ENCODE results near the gene ACE. TPM values are rescaled to one million over a fixed set of nuclear protein-coding genes. Genes with fewer than 3 reads are reported as not detected.

The ACE gene
- total RNA-seq, 2 donors from 2014 or later: 11.6 to 21.5 TPM

DNA sequence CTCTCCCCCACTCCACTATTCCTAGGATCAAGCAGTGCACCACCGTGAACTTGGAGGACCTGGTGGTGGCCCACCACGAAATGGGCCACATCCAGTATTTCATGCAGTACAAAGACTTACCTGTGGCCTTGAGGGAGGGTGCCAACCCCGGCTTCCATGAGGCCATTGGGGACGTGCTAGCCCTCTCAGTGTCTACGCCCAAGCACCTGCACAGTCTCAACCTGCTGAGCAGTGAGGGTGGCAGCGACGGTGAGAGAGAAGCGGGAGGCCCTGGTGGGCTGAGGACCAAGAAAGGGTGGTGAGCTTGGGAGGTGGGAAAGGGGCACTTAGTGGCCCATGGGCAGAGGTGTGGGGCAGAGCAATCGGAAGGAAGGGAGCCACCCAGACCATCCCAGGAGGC is 16.6 kb downstream of the ACE start:
- no peaks in the 10 kb centered on the region for H3K4me1 Mint-ChIP-seq
- DNase-seq (no peak), ATAC-seq (no peak)
- H3K4me3 Mint-ChIP-seq: no peak overlapping the region
- H3K27ac Mint-ChIP-seq: no peak overlapping the region
- H3K9me3 ChIP-seq (ENCODE audit: control insufficient read depth, low read length, poor library complexity, severe bottlenecking): no peaks in the 10 kb centered on the region
- no peaks in the 10 kb centered on the region for H3K27me3 Mint-ChIP-seq
- no peaks in the 10 kb centered on the region for H3K36me3 Mint-ChIP-seq (ENCODE audit: low read depth)

GRCh38 chr17:63494300-63494928 is 17.6 kb downstream of the ACE start:
- H3K36me3 Mint-ChIP-seq (ENCODE audit: low read depth): no peaks in the 10 kb centered on the region
- H3K27me3 Mint-ChIP-seq: no peaks in the 10 kb centered on the region
- H3K4me1 Mint-ChIP-seq: no peaks in the 10 kb centered on the region
- no peak for ATAC-seq
- no peaks in the 10 kb centered on the region for H3K9me3 ChIP-seq (ENCODE audit: control insufficient read depth, low read length, poor library complexity, severe bottlenecking)
- no peak for DNase-seq
- H3K27ac Mint-ChIP-seq: no peak overlapping the region
- no peak overlapping the region for H3K4me3 Mint-ChIP-seq

DNA sequence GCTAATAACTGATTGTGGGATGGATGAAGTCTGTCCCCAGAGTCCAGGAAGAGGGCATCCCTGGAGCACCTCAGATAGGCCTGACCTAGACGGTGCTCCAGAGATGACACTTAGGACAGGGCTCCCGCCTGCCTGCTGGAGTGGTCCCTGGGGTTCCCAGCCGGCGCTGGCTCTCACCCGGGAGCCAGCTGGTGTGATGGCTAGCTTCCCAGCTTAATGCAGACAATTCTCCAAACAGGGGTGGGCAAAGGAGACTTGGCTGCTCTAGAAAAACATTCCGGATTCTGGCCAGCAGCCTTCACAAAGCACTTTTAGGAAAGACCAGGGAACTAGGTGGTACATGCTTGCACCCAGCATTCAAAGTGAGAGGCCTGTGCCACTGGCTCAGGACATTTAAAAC is 18.6 kb downstream of the ACE start:
- Mint-ChIP-seq H3K27ac (no peak overlapping the region), H3K36me3 (ENCODE audit: low read depth) (no peaks in the 10 kb centered on the region), H3K4me3 (no peak overlapping the region), H3K4me1 (no peaks in the 10 kb centered on the region), H3K27me3 (peaks cover 2% of the 10 kb centered on the region)
- DNase-seq (no peak), ATAC-seq (no peak)
- H3K9me3 ChIP-seq (ENCODE audit: control insufficient read depth, low read length, poor library complexity, severe bottlenecking): no peaks in the 10 kb centered on the region

- no peaks in the 10 kb centered on the region for H3K4me1 Mint-ChIP-seq
- peaks cover 3% of the 10 kb centered on the region for H3K36me3 Mint-ChIP-seq (ENCODE audit: low read depth)
- DNase-seq: no peak
- no peak for ATAC-seq
- H3K4me3 Mint-ChIP-seq: no peak overlapping the region
- no peak overlapping the region for H3K27ac Mint-ChIP-seq
- H3K9me3 ChIP-seq (ENCODE audit: control insufficient read depth, low read length, poor library complexity, severe bottlenecking): no peaks in the 10 kb centered on the region
- peaks cover 6% of the 10 kb centered on the region for H3K27me3 Mint-ChIP-seq
Observed at GRCh38 chr17:63496177-63496576, 19.3 kb downstream of the ACE start.

GRCh38 chr17:63496663-63497400 is 20.0 kb downstream of the ACE start:
- Mint-ChIP-seq H3K27me3 (peaks cover 11% of the 10 kb centered on the region), H3K36me3 (ENCODE audit: low read depth) (peaks cover 7% of the 10 kb centered on the region), H3K4me3 (no peak overlapping the region), H3K4me1 (no peaks in the 10 kb centered on the region), H3K27ac (no peak overlapping the region)
- no peaks in the 10 kb centered on the region for H3K9me3 ChIP-seq (ENCODE audit: control insufficient read depth, low read length, poor library complexity, severe bottlenecking)
- DNase-seq (no peak), ATAC-seq (no peak)

GRCh38 chr17:63497708-63498483 is 21.0 kb downstream of the ACE start:
- Mint-ChIP-seq H3K27me3 (peaks cover 16% of the 10 kb centered on the region), H3K36me3 (ENCODE audit: low read depth) (peaks cover 7% of the 10 kb centered on the region), H3K4me1 (no peaks in the 10 kb centered on the region), H3K27ac (peak overlapping the region; percentile 49), H3K4me3 (no peak overlapping the region)
- no peaks in the 10 kb centered on the region for H3K9me3 ChIP-seq (ENCODE audit: control insufficient read depth, low read length, poor library complexity, severe bottlenecking)
- no peak for ATAC-seq
- no peak for DNase-seq

- Mint-ChIP-seq H3K36me3 (ENCODE audit: low read depth) (peaks cover 7% of the 10 kb centered on the region), H3K4me1 (no peaks in the 10 kb centered on the region), H3K4me3 (no peak overlapping the region), H3K27ac (peak overlapping the region; percentile 49), H3K27me3 (peaks cover 24% of the 10 kb centered on the region)
- no peak for DNase-seq
- no peak for ATAC-seq
- no peaks in the 10 kb centered on the region for H3K9me3 ChIP-seq (ENCODE audit: control insufficient read depth, low read length, poor library complexity, severe bottlenecking)
Observed at GRCh38 chr17:63498626-63499195, 21.9 kb downstream of the ACE start.

DNA sequence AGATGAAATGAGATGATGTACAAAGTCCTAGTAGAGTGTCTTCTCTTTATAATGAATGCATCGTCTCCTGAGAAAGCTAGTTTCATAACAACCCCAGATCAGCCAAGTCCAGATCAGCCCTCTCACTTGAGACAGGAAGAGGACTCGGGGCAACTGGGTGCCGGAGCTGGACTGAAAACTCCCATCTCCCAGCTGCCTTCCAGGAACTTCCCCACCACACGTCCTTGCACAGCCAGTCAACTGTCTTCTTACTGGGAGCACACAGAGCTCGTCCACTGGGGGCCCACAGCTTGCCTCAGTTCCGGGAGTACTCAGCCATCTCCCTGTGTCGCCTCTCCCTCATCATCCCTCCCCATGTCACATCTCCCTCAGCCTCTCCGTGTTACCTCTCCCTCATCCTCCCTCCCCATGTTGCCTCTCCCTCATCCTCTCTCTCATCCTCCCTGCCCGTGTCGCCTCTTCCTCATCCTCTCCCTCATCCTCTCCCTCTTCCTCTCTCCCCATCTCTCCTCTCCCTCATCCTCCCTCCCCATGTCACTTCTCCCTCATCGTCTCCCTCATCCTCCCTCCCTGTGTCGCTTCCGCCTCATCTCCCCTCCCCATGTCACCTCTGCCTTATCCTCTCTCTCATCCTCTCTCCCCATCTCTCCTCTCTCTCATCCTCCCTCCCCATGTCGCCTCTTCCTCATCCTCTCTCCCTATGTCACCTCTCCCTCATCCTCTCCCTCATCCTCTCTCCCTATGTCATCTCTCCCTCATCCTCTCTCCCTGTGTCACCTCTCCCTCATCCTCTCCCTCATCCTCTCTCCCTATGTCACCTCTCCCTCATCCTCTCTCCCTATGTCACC is 23.9 kb downstream of the ACE start:
- no peak overlapping the region for H3K27ac Mint-ChIP-seq
- DNase-seq (no peak), ATAC-seq (no peak)
- H3K4me3 Mint-ChIP-seq: no peak overlapping the region
- H3K4me1 Mint-ChIP-seq: no peaks in the 10 kb centered on the region
- H3K27me3 Mint-ChIP-seq: peaks cover 30% of the 10 kb centered on the region
- H3K36me3 Mint-ChIP-seq (ENCODE audit: low read depth): peaks cover 7% of the 10 kb centered on the region
- H3K9me3 ChIP-seq (ENCODE audit: control insufficient read depth, low read length, poor library complexity, severe bottlenecking): no peaks in the 10 kb centered on the region

DNA sequence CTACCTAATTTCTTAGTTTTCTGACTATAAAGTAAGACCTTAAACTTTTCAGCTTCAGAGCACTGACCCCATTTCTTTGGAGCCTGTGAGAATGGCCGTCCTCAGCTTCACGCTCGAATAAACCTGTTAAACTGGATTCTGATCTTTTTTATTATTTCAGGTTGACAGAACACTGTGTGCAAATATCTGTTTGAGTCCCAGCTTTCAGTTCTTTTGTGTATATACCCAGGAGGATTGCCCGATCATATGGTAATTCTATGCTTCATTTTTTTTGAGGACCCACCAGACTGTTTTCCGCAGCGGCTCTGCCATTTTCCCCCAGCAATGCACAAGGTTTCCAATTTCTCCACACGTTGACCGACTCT is 26.5 kb downstream of the ACE start:
- Mint-ChIP-seq H3K27me3 (peaks cover 45% of the 10 kb centered on the region), H3K4me3 (no peak overlapping the region), H3K4me1 (no peaks in the 10 kb centered on the region), H3K36me3 (ENCODE audit: low read depth) (peaks cover 7% of the 10 kb centered on the region), H3K27ac (no peak overlapping the region)
- ATAC-seq: no peak
- no peak for DNase-seq
- H3K9me3 ChIP-seq (ENCODE audit: control insufficient read depth, low read length, poor library complexity, severe bottlenecking): no peaks in the 10 kb centered on the region

DNA sequence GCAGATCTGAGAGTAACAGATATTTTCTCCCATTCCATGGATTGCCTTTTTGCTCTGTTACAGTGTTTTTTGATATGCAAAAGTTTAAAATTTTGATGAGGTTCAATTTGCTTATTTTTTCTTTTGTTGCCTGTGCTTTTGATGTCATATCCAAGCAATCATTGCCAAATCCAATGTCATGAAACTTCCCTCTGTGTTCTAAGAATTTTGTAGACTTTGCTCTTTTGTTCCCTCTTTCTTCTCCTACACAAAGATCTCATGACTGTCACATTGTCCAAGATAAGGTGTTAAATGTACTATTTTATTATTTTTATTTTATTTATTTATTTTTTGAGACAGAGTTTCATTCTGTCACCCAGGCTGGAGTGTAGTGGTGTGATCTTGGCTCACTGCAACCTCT is 27.4 kb downstream of the ACE start:
- H3K9me3 ChIP-seq (ENCODE audit: control insufficient read depth, low read length, poor library complexity, severe bottlenecking): no peaks in the 10 kb centered on the region
- DNase-seq: no peak
- peaks cover 55% of the 10 kb centered on the region for H3K27me3 Mint-ChIP-seq
- no peak for ATAC-seq
- no peak overlapping the region for H3K27ac Mint-ChIP-seq
- no peaks in the 10 kb centered on the region for H3K4me1 Mint-ChIP-seq
- peaks cover 9% of the 10 kb centered on the region for H3K36me3 Mint-ChIP-seq (ENCODE audit: low read depth)
- H3K4me3 Mint-ChIP-seq: no peak overlapping the region

DNA sequence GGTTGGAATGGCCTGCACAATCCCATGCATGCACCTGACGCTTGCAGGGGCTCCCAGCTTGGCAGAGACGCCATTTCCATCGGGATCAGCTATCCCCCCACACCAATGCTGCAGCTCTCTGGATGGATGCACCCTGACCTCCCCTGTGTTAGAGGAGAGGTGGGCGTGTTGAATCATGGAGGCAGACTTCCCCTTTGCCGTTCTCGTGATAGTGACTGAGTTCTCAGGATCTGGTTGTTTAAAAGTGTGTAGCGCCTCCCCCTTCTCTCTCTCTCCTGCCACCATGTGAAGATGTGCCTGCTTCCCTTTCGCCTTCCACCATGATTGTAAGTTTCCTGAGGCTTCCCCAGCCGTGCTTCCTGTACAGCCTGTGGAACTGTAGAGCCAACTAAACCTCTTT is 28.5 kb downstream of the ACE start:
- H3K9me3 ChIP-seq (ENCODE audit: control insufficient read depth, low read length, poor library complexity, severe bottlenecking): no peaks in the 10 kb centered on the region
- DNase-seq (no peak), ATAC-seq (no peak)
- H3K4me3 Mint-ChIP-seq: no peak overlapping the region
- H3K36me3 Mint-ChIP-seq (ENCODE audit: low read depth): peaks cover 9% of the 10 kb centered on the region
- no peaks in the 10 kb centered on the region for H3K4me1 Mint-ChIP-seq
- peaks cover 58% of the 10 kb centered on the region for H3K27me3 Mint-ChIP-seq
- no peak overlapping the region for H3K27ac Mint-ChIP-seq

DNA sequence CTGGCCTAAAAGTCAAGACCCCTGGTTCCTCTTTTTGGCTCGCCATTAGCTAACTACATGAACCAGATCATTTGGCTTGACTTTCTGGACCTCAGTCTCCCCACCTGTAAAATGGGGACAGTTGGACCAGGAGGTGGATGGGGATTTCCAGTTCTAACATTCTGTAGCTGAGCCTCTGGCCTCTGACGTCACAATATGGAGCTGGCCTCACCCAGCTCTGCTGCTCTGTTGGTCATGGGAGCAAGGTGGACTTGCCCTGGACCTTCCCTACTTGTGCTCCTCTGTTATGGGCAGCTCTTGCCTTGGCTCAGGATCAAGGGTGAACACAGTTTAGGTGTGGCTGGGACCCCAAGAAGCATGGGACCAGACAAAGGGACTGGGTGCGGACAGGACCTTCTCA is 29.8 kb downstream of the ACE start:
- H3K9me3 ChIP-seq (ENCODE audit: control insufficient read depth, low read length, poor library complexity, severe bottlenecking): no peaks in the 10 kb centered on the region
- DNase-seq (no peak), ATAC-seq (no peak)
- Mint-ChIP-seq H3K36me3 (ENCODE audit: low read depth) (peaks cover 3% of the 10 kb centered on the region), H3K27ac (no peak overlapping the region), H3K27me3 (peaks cover 49% of the 10 kb centered on the region), H3K4me3 (no peak overlapping the region), H3K4me1 (no peaks in the 10 kb centered on the region)

DNA sequence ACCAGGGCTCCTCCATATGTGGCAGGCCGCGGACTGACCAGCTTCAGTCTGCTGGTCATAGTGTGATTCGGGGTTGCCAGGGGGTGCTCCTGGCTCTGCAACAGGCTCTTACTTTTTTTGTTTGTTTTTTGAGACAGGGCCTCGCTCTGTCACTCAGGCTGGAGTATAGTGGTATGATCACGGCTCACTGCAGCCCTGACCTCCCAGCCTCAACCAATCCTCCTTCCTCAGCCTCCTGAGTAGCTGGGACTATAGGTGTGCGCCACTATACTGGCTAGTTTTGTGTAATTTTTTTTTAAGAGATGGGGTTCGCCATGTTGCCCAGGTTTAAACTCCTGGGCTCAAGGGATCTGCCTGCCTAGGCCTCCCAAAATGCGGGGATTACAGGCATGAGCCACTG is 34.5 kb downstream of the ACE start:
- Mint-ChIP-seq H3K27ac (no peak overlapping the region), H3K27me3 (peaks cover 42% of the 10 kb centered on the region), H3K36me3 (ENCODE audit: low read depth) (peaks cover 2% of the 10 kb centered on the region), H3K4me3 (no peak overlapping the region), H3K4me1 (no peaks in the 10 kb centered on the region)
- no peaks in the 10 kb centered on the region for H3K9me3 ChIP-seq (ENCODE audit: control insufficient read depth, low read length, poor library complexity, severe bottlenecking)
- DNase-seq (no peak), ATAC-seq (no peak)
